Neutrophil (primary cell): Measurements from ENCODE around the gene NKIRAS1.

Experiments
- H3K27ac ChIP-seq: fragments of 200-600 bp; sonication (generic); 2 replicates; pipeline ENCODE4 v1.5.1; 2016; ENCODE audit warnings: mild to moderate bottlenecking, moderate library complexity
- H3K27me3 ChIP-seq: fragments of 200-600 bp; sonication (generic); 2 replicates; pipeline ENCODE4 v1.6.0; 2016; ENCODE audit warnings: mild to moderate bottlenecking
- H3K36me3 ChIP-seq: fragments of 200-600 bp; sonication (generic); 2 replicates; pipeline ENCODE4 v1.5.1; 2017
- H3K4me1 ChIP-seq, 2 experiments: fragments of 200-600 bp in 1 of 2; sonication (generic) in 1 of 2; 1 replicate in 1 of 2; 2 replicates in 1 of 2; pipeline versions ENCODE4 v1.5.1 to v1.6.1; 2013 to 2016; ENCODE audit warnings: low read depth in 1 of 2, low read length in 1 of 2, mild to moderate bottlenecking in 1 of 2, moderate library complexity in 1 of 2; ENCODE audit not compliant: control insufficient read depth in 1 of 2, insufficient read depth in 1 of 2
- H3K4me3 ChIP-seq, 2 experiments: fragments of 200-600 bp in 1 of 2; sonication (generic) in 1 of 2; 1 replicate in 1 of 2; 2 replicates in 1 of 2; pipeline ENCODE4 v1.5.1; 2013 to 2016; ENCODE audit warnings: low read depth in 1 of 2, low read length in 1 of 2, mild to moderate bottlenecking in 1 of 2, moderate library complexity in 1 of 2
- H3K9me3 ChIP-seq: fragments of 200-600 bp; sonication (generic); 2 replicates; pipeline ENCODE4 v1.5.1; 2016
- CTCF ChIP-seq: fragments of 200-600 bp; sonication (generic); IDR thresholded peaks from 2 replicates; pipeline ENCODE4 v1.5.1; 2016; ENCODE audit warnings: antibody characterized with exemption

Gene NKIRAS1

GRCh38 chr3:23845326-23846216, 71.2 kb downstream of the NKIRAS1 start:
- Histone ChIP-seq H3K4me1 (peaks cover 8 to 9% of the 10 kb centered on the region in 2 experiments), H3K9me3 (no peaks in the 10 kb centered on the region), H3K4me3 (no peak overlapping the region), H3K27me3 (no peaks in the 10 kb centered on the region), H3K27ac (no peak overlapping the region), H3K36me3 (peaks cover 5% of the 10 kb centered on the region)
- no peak for TF ChIP-seq CTCF

- H3K4me1 ChIP-seq = peaks cover 8 to 9% of the 10 kb centered on the region in 2 experiments
- no peak overlapping the region for H3K27ac ChIP-seq
- H3K36me3 ChIP-seq = peaks cover 5% of the 10 kb centered on the region
- H3K4me3 ChIP-seq = no peak overlapping the region
- TF ChIP-seq CTCF = no peak
- no peaks in the 10 kb centered on the region for H3K9me3 ChIP-seq
- no peaks in the 10 kb centered on the region for H3K27me3 ChIP-seq
These were observed 72.9 kb downstream of the NKIRAS1 start for GRCh38 chr3:23843869-23844268.
